CD14-positive monocyte (primary cell): ENCODE results near the gene IDH1. TPM values are rescaled to one million over a fixed set of nuclear protein-coding genes. Genes with fewer than 3 reads are reported as not detected.

Experiments
- DNase-seq, 3 donors: peaks; one replicate each; pipeline ENCODE4 v3.0.0-alpha.2; 2011 to 2022
- H2AFZ ChIP-seq: 2 replicates; pipeline ENCODE4 v1.6.0; 2012; ENCODE audit warnings: mild to moderate bottlenecking, low read depth, low read length, inconsistent platforms; ENCODE audit not compliant: insufficient read depth, poor library complexity, severe bottlenecking
- H3K27ac ChIP-seq, 2 donors: 1 replicate in 1 of 2; 2 replicates in 1 of 2; pipeline ENCODE4 v1.5.1; 2012 to 2013; ENCODE audit warnings: low read length in 2 of 2, control low read depth in 1 of 2, inconsistent platforms in 1 of 2, low read depth in 1 of 2, mild to moderate bottlenecking in 1 of 2
- H3K27me3 ChIP-seq, 2 donors: one replicate each; pipeline versions ENCODE4 v1.6.0 to v1.6.1; 2011 to 2013; ENCODE audit warnings: low read length in 2 of 2; ENCODE audit not compliant: control insufficient read depth in 2 of 2, insufficient read depth in 2 of 2
- H3K36me3 ChIP-seq, 2 donors: replicated peaks in 1 of 2; 1 replicate in 1 of 2; 2 replicates in 1 of 2; pipeline versions ENCODE4 v1.5.1 to v1.6.1; 2012 to 2013; ENCODE audit warnings: low read length in 2 of 2, control low read depth in 1 of 2, inconsistent platforms in 1 of 2, mild to moderate bottlenecking in 1 of 2; ENCODE audit not compliant: insufficient read depth in 2 of 2, control insufficient read depth in 1 of 2
- H3K4me1 ChIP-seq, 2 donors: 1 replicate in 1 of 2; 2 replicates in 1 of 2; pipeline versions ENCODE4 v1.5.1 to v1.6.1; 2012 to 2013; ENCODE audit warnings: low read length in 2 of 2, control low read depth in 1 of 2, inconsistent platforms in 1 of 2, mild to moderate bottlenecking in 1 of 2, moderate library complexity in 1 of 2; ENCODE audit not compliant: insufficient read depth in 2 of 2, control insufficient read depth in 1 of 2
- H3K4me2 ChIP-seq: replicated peaks from 2 replicates; pipeline ENCODE3; 2012; ENCODE audit warnings: low read length, moderate library complexity, mild to moderate bottlenecking; ENCODE audit not compliant: poor library complexity, severe bottlenecking; ENCODE audit errors: extremely low read depth
- H3K4me3 ChIP-seq, 3 experiments: fragments of 200-600 bp in 1 of 3; sonication (generic) in 1 of 3; replicated peaks in 1 of 3; 1 replicate in 2 of 3; 2 replicates in 1 of 3; pipeline ENCODE4 v1.5.1; 2011 to 2013; ENCODE audit warnings: low read length in 3 of 3, mild to moderate bottlenecking in 3 of 3, control low read depth in 2 of 3, low read depth in 2 of 3, inconsistent platforms in 1 of 3, moderate library complexity in 1 of 3
- H3K79me2 ChIP-seq: 2 replicates; pipeline ENCODE4 v1.6.0; 2012; ENCODE audit warnings: mild to moderate bottlenecking, control low read depth, inconsistent platforms, low read length, moderate library complexity; ENCODE audit not compliant: insufficient read depth
- H3K9ac ChIP-seq: 2 replicates; pipeline ENCODE4 v1.6.0; 2017; ENCODE audit warnings: low read length, mild to moderate bottlenecking; ENCODE audit not compliant: insufficient read depth, poor library complexity, severe bottlenecking
- H3K9me3 ChIP-seq, 2 donors: replicated peaks in 1 of 2; 1 replicate in 1 of 2; 2 replicates in 1 of 2; pipeline versions ENCODE4 v1.5.1 to v1.6.1; 2012 to 2013; ENCODE audit warnings: low read length in 2 of 2, control low read depth in 1 of 2; ENCODE audit not compliant: control insufficient read depth in 1 of 2, insufficient read depth in 1 of 2
- H4K20me1 ChIP-seq: 2 replicates; pipeline ENCODE4 v1.6.0; 2012; ENCODE audit warnings: mild to moderate bottlenecking, low read length, control low read depth, moderate library complexity; ENCODE audit not compliant: insufficient read depth
- H3K27ac Mint-ChIP-seq, 7 donors: one replicate each; pipeline ENCODE4 v1.8.0; 2020; ENCODE audit warnings: mild to moderate bottlenecking in 7 of 7, mixed read lengths in 7 of 7, moderate library complexity in 6 of 7, inconsistent platforms in 2 of 7
- H3K27me3 Mint-ChIP-seq, 3 donors: one replicate each; pipeline ENCODE4 v1.8.0; 2021 to 2022; ENCODE audit warnings: low read depth in 3 of 3, mild to moderate bottlenecking in 3 of 3, mixed read lengths in 3 of 3, moderate library complexity in 3 of 3, inconsistent platforms in 1 of 3
- H3K36me3 Mint-ChIP-seq, 2 donors: one replicate each; pipeline ENCODE4 v1.8.0; 2020; ENCODE audit warnings: mixed read lengths in 2 of 2, inconsistent platforms in 1 of 2, mild to moderate bottlenecking in 1 of 2
- H3K4me1 Mint-ChIP-seq: one replicate; pipeline ENCODE4 v1.8.0; 2020; ENCODE audit warnings: mild to moderate bottlenecking, mixed read lengths
- H3K4me3 Mint-ChIP-seq, 2 donors: one replicate each; pipeline ENCODE4 v1.8.0; 2020; ENCODE audit warnings: mild to moderate bottlenecking in 2 of 2, mixed read lengths in 2 of 2, moderate library complexity in 1 of 2
- H3K9me3 Mint-ChIP-seq, 7 donors: one replicate each; pipeline ENCODE4 v1.8.0; 2020 to 2022; ENCODE audit warnings: mixed read lengths in 7 of 7, mild to moderate bottlenecking in 6 of 7, moderate library complexity in 6 of 7, inconsistent platforms in 2 of 7
- WGBS: methylation state at CpG from one replicate; pipeline ENCODE4 v1.1.5; 2013; ENCODE audit warnings: missing lambda C conversion rate; ENCODE audit not compliant: insufficient coverage; 5-methylcytosine and 5-hydroxymethylcytosine counted together
- intact Hi-C, 2 donors: fragments of 100-400 bp; cut with micrococcal nuclease; formaldehyde crosslinking; loops; one replicate each; pipeline versions ENCODE4 v1.15.0 to v1.15.1; 2023
- polyA plus RNA-seq, 3 donors: library from polyadenylated mRNA; depleted of rRNA in 1 of 3; unstranded in 2 of 3; stranded (reverse) in 1 of 3; fragments of 300-500 nt in 2 of 3; fragments of >200 nt in 1 of 3; fragmentation: Illumina TruSeq in 2 of 3; gene quantifications; 1 replicate in 2 of 3; 2 replicates in 1 of 3; pipeline ENCODE4 v1.2.3, GENCODE V29; 2012 to 2021
- TF ChIP-seq, protein P1 (sequence below): fragments of 200-600 bp; IDR thresholded peaks from one replicate; pipeline ENCODE4 v1.8.0; 2022; ENCODE audit warnings: antibody characterized with exemption, mild to moderate bottlenecking

IDH1 gene
- polyA plus RNA-seq, 3 donors: 33.6 to 120 (median 115) TPM

DNA sequence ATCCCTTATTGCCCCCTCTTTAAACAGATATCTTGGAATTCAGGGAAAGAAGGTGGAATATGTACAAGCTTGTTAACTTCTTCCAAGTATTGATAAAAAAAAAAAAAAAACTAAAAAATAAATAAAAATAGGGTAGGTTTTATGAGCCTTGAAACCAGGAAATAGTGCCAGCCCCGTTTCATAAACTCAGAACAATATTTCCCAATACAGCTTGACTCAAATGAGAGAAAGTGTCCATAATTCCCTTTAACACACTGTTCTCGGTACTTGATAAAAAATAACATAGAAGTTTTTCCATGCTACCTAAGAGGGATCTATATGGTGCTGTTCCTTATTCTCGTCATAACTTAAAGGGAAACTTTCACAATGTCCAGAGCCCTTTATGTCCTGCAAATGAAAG lies 47.1 kb downstream of the IDH1 start:
- Histone ChIP-seq H3K4me2 (no peak overlapping the region), H3K79me2 (no peaks in the 10 kb centered on the region), H4K20me1 (no peaks in the 10 kb centered on the region), H2AFZ (no peak overlapping the region), H3K4me1 (no peaks in the 10 kb centered on the region), H3K4me3 (no peak overlapping the region), H3K27me3 (no peaks in the 10 kb centered on the region), H3K36me3 (no peaks in the 10 kb centered on the region), H3K9me3 (no peaks in the 10 kb centered on the region), H3K9ac (no peak overlapping the region), H3K27ac (no peak overlapping the region)
- Mint-ChIP-seq H3K27ac (no peak overlapping the region), H3K4me3 (no peak overlapping the region), H3K36me3 (no peaks in the 10 kb centered on the region), H3K27me3 (no peaks in the 10 kb centered on the region), H3K9me3 (peaks cover 0 to 4% (median 0%) of the 10 kb centered on the region in 7 donors), H3K4me1 (peaks cover 8% of the 10 kb centered on the region)
- intact Hi-C loops: no loop called here
- no peak for DNase-seq
- 57% methylated on average over 1 of the region's 3 CpGs for WGBS
- TF ChIP-seq, protein P1, sequence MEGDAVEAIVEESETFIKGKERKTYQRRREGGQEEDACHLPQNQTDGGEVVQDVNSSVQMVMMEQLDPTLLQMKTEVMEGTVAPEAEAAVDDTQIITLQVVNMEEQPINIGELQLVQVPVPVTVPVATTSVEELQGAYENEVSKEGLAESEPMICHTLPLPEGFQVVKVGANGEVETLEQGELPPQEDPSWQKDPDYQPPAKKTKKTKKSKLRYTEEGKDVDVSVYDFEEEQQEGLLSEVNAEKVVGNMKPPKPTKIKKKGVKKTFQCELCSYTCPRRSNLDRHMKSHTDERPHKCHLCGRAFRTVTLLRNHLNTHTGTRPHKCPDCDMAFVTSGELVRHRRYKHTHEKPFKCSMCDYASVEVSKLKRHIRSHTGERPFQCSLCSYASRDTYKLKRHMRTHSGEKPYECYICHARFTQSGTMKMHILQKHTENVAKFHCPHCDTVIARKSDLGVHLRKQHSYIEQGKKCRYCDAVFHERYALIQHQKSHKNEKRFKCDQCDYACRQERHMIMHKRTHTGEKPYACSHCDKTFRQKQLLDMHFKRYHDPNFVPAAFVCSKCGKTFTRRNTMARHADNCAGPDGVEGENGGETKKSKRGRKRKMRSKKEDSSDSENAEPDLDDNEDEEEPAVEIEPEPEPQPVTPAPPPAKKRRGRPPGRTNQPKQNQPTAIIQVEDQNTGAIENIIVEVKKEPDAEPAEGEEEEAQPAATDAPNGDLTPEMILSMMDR: no peak

DNA sequence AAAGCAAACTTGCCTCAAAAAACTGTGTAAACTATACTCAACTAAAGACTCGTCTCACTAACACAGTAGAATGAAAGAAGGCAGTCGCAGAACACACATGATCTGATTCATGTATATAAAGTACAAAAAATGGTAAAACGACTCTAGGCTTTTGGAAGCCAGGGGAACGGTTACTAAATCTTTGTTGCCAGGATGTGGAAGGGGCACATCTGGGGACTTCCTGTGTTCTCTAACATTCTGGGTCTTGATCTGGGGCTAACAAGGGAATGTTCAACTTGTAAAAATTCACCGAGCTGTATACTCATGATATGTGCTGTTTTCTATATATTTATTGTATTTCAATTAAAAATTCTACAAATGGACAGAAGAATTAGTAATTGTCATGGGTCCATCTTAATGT lies 50.7 kb downstream of the IDH1 start:
- Mint-ChIP-seq H3K9me3 (peaks cover 0 to under 1% (median 0%) of the 10 kb centered on the region in 7 donors), H3K27me3 (peaks cover 0 to 1% (median 0%) of the 10 kb centered on the region in 3 donors), H3K4me1 (peaks cover 8% of the 10 kb centered on the region), H3K27ac (no peak overlapping the region), H3K36me3 (no peaks in the 10 kb centered on the region), H3K4me3 (no peak overlapping the region)
- 0% methylated on average over 1 of the region's 5 CpGs for WGBS
- DNase-seq: no peak
- intact Hi-C loops: no loop called here
- Histone ChIP-seq H3K9ac (no peak overlapping the region), H3K4me3 (no peak overlapping the region), H3K9me3 (no peaks in the 10 kb centered on the region), H3K27me3 (no peaks in the 10 kb centered on the region), H4K20me1 (no peaks in the 10 kb centered on the region), H3K27ac (no peak overlapping the region), H3K4me1 (no peaks in the 10 kb centered on the region), H3K4me2 (no peak overlapping the region), H2AFZ (peak overlapping the region; percentile 7), H3K36me3 (no peaks in the 10 kb centered on the region), H3K79me2 (no peaks in the 10 kb centered on the region)
- TF ChIP-seq, protein P1: no peak
